Upper lobe of right lung (tissue), 1 donor: ENCODE data around the gene ABHD12. TPM values are rescaled to one million over a fixed set of nuclear protein-coding genes. Genes with fewer than 3 reads are reported as not detected.

Source experiments
- ATAC-seq: fragments of 200-7000 bp; cut with Tn5 transposase; one replicate; pipeline ENCODE4 v1.9.1; 2020; ENCODE audit warnings: mild to moderate bottlenecking, moderate library complexity
- DNase-seq: peaks from one replicate; pipeline ENCODE4 v3.0.0-alpha.2; 2020
- H3K27ac ChIP-seq: fragments of 200-600 bp; one replicate; pipeline ENCODE4 v1.8.0; 2022
- H3K27me3 ChIP-seq: fragments of 200-600 bp; one replicate; pipeline ENCODE4 v1.8.0; 2022; ENCODE audit warnings: mild to moderate bottlenecking
- H3K36me3 ChIP-seq: fragments of 200-600 bp; one replicate; pipeline ENCODE4 v1.8.0; 2022
- H3K4me1 ChIP-seq: fragments of 200-600 bp; one replicate; pipeline ENCODE4 v1.8.0; 2022
- H3K4me3 ChIP-seq: fragments of 200-600 bp; one replicate; pipeline ENCODE4 v1.8.0; 2022; ENCODE audit warnings: mild to moderate bottlenecking
- H3K9me3 ChIP-seq: fragments of 200-600 bp; one replicate; pipeline ENCODE4 v1.8.0; 2022
- CTCF ChIP-seq: fragments of 200-600 bp; IDR thresholded peaks from one replicate; pipeline ENCODE4 v1.8.0; 2022; ENCODE audit warnings: antibody characterized with exemption
- intact Hi-C: fragments of 100-400 bp; cut with DNase I; formaldehyde crosslinking; loops from one replicate; pipeline ENCODE4 v1.11.0; 2022
- total RNA-seq: library from RNA; stranded (reverse); fragmentation: NEBNext Ultra II Directional; extraction: Animal tissue kit (Norgen Biotek cat#: 25700); gene quantifications from one replicate; pipeline ENCODE4 v1.2.1, GENCODE V29; 2021
- donor health status: DM: no; HTN: yes; CAD: no; lungs with severe emphysema.

ABHD12 gene
- total RNA-seq, 1 donor from 2014 or later, result 45.2 TPM

GRCh38 chr20:25318471-25319240, 72.0 kb downstream of the ABHD12 start:
- Histone ChIP-seq H3K27me3 (no peaks in the 10 kb centered on the region), H3K36me3 (peaks cover 11% of the 10 kb centered on the region), H3K4me1 (peaks cover 3% of the 10 kb centered on the region), H3K9me3 (no peaks in the 10 kb centered on the region), H3K4me3 (no peak overlapping the region), H3K27ac (peak overlapping the region; percentile 65)
- DNase-seq, result peak; percentile 57
- peak; percentile 73 for ATAC-seq
- intact Hi-C loops, result no loop called here
- TF ChIP-seq CTCF, result no peak

GRCh38 chr20:25317351-25318075, 73.1 kb downstream of the ABHD12 start:
- no peak for TF ChIP-seq CTCF
- Histone ChIP-seq H3K4me3 (no peak overlapping the region), H3K27ac (peak overlapping the region; percentile 18), H3K36me3 (peaks cover 3% of the 10 kb centered on the region), H3K9me3 (no peaks in the 10 kb centered on the region), H3K27me3 (no peaks in the 10 kb centered on the region), H3K4me1 (peaks cover 3% of the 10 kb centered on the region)
- peak; percentile 59 for DNase-seq
- intact Hi-C loops, result no loop called here
- peak; percentile 43 for ATAC-seq

- DNase-seq, result peak; percentile 45
- H3K27me3 ChIP-seq, result no peaks in the 10 kb centered on the region
- H3K9me3 ChIP-seq, result no peaks in the 10 kb centered on the region
- no peak overlapping the region for H3K4me3 ChIP-seq
- intact Hi-C loops, result no loop called here
- no peak for ATAC-seq
- peaks cover 3% of the 10 kb centered on the region for H3K4me1 ChIP-seq
- no peaks in the 10 kb centered on the region for H3K36me3 ChIP-seq
- no peak for TF ChIP-seq CTCF
- no peak overlapping the region for H3K27ac ChIP-seq
These were observed 74.0 kb downstream of the ABHD12 start for GRCh38 chr20:25316506-25317190.

GRCh38 chr20:25315418-25316210, 75.0 kb downstream of the ABHD12 start:
- H3K27ac ChIP-seq, result no peak overlapping the region
- H3K36me3 ChIP-seq, result no peaks in the 10 kb centered on the region
- DNase-seq (peak; percentile 36), ATAC-seq (no peak)
- intact Hi-C loops, result no loop called here
- no peaks in the 10 kb centered on the region for H3K9me3 ChIP-seq
- no peak for TF ChIP-seq CTCF
- H3K27me3 ChIP-seq, result no peaks in the 10 kb centered on the region
- peaks cover 12% of the 10 kb centered on the region for H3K4me1 ChIP-seq
- H3K4me3 ChIP-seq, result no peak overlapping the region
